ENCODE measurements around the gene EPHX1.

DNA sequence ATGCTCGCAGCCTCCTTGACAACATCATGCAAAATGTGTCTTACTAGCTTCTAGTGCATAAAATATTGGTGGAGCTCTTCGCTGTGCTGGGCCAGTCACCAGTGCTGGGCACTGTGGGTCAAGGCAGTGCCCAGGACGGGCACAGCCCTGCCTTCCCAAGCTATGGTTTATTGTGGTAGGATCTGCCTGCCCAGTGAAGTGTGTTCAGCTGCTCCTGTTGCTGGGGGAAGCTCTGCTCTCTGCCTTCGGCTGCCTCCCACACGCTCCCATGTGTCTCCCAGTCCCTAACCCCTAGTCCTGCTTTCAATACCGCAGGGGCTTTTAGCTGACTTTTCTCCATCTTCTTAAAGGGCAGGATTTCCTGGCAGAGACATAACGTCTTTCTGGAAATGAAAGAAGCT lies 15.7 kb downstream of the EPHX1 start:
- TF ChIP-seq NBN (IDR thresholded peaks at IDR 0.05) (no peak), POLR2AphosphoS2 (IDR thresholded peaks at IDR 0.05; ENCODE audit: low read depth, low read length) (no peak), EP300 (IDR thresholded peaks at IDR 0.05; ENCODE audit: borderline replicate concordance in 1 of 2, control insufficient read depth in 1 of 2, low read depth in 2 of 2, low read length in 2 of 2) (no peak), SREBF2 (IDR thresholded peaks at IDR 0.05; ENCODE audit: low read length) (no peak), FOXM1 (IDR thresholded peaks at IDR 0.05; ENCODE audit: low read depth, low read length) (no peak), FOS (IDR thresholded peaks at IDR 0.05; ENCODE audit: borderline replicate concordance, extremely low read depth, insufficient read length) (no peak)
- TF ChIP-seq, protein P1, sequence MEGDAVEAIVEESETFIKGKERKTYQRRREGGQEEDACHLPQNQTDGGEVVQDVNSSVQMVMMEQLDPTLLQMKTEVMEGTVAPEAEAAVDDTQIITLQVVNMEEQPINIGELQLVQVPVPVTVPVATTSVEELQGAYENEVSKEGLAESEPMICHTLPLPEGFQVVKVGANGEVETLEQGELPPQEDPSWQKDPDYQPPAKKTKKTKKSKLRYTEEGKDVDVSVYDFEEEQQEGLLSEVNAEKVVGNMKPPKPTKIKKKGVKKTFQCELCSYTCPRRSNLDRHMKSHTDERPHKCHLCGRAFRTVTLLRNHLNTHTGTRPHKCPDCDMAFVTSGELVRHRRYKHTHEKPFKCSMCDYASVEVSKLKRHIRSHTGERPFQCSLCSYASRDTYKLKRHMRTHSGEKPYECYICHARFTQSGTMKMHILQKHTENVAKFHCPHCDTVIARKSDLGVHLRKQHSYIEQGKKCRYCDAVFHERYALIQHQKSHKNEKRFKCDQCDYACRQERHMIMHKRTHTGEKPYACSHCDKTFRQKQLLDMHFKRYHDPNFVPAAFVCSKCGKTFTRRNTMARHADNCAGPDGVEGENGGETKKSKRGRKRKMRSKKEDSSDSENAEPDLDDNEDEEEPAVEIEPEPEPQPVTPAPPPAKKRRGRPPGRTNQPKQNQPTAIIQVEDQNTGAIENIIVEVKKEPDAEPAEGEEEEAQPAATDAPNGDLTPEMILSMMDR (IDR thresholded peaks at IDR 0.05 in 2 of 3, conservative IDR thresholded peaks at IDR 0.05 in 1 of 3; ENCODE audit: control insufficient read depth in 2 of 3, extremely low read depth in 1 of 3, insufficient read depth in 1 of 3, low read depth in 3 of 3, low read length in 3 of 3): no peak
